GM12872 (cell line): Measurements from ENCODE around the gene EPG5.

Experiments
- CTCF ChIP-seq: IDR thresholded peaks from 3 replicates; pipeline ENCODE4 v1.5.1; 2011; ENCODE audit warnings: low read depth, mild to moderate bottlenecking, low read length, moderate library complexity; ENCODE audit not compliant: insufficient read depth

The EPG5 gene

GRCh38 chr18:45951016-45951714, 16.0 kb downstream of the EPG5 start:
- TF ChIP-seq CTCF, result no peak

- no peak for TF ChIP-seq CTCF
Observed at GRCh38 chr18:45945669-45946068, 21.5 kb downstream of the EPG5 start.

GRCh38 chr18:45940724-45941123, 26.4 kb downstream of the EPG5 start:
- TF ChIP-seq CTCF, result no peak

- no peak for TF ChIP-seq CTCF
Observed at GRCh38 chr18:45939236-45939635, 27.9 kb downstream of the EPG5 start.

GRCh38 chr18:45938488-45938935, 28.6 kb downstream of the EPG5 start:
- TF ChIP-seq CTCF, result no peak

- TF ChIP-seq CTCF, result no peak
Observed at GRCh38 chr18:45935591-45936335, 31.4 kb downstream of the EPG5 start.

- no peak for TF ChIP-seq CTCF
Observed at GRCh38 chr18:45932708-45933107, 34.4 kb downstream of the EPG5 start.
